Tibial nerve (tissue), 4 donors: ENCODE results near the gene AP2A1. TPM values are rescaled to one million over a fixed set of nuclear protein-coding genes. Genes with fewer than 3 reads are reported as not detected.

Experiments
- DNase-seq, 2 donors: peaks; one replicate each; pipeline ENCODE4 v3.0.0-alpha.2; 2019; ENCODE audit warnings: low spot score in 2 of 2
- H3K27ac ChIP-seq, 4 donors: fragments of 200-600 bp; sonication (generic) in 3 of 4; one replicate each; pipeline ENCODE4 v1.5.1; 2017 to 2019; ENCODE audit warnings: mild to moderate bottlenecking in 1 of 4
- H3K27me3 ChIP-seq, 2 donors: fragments of 200-600 bp; sonication (generic) in 1 of 2; one replicate each; pipeline versions ENCODE4 v1.5.1 to v1.6.0; 2017 to 2019
- H3K36me3 ChIP-seq, 3 donors: fragments of 200-600 bp; sonication (generic); one replicate each; pipeline ENCODE4 v1.5.1; 2018 to 2019
- H3K4me1 ChIP-seq, 4 donors: fragments of 200-600 bp; sonication (generic) in 3 of 4; one replicate each; pipeline ENCODE4 v1.5.1; 2017 to 2019
- H3K4me3 ChIP-seq, 4 donors: fragments of 200-600 bp; sonication (generic) in 3 of 4; one replicate each; pipeline ENCODE4 v1.5.1; 2017 to 2019; ENCODE audit warnings: mild to moderate bottlenecking in 1 of 4, moderate library complexity in 1 of 4
- H3K9me3 ChIP-seq, 4 donors: fragments of 200-600 bp; sonication (generic) in 3 of 4; one replicate each; pipeline ENCODE4 v1.5.1; 2017 to 2019
- EP300 ChIP-seq, 2 donors: sonication (generic); formaldehyde crosslinking; IDR thresholded peaks; one replicate each; pipeline ENCODE4 v1.6.1; 2017; ENCODE audit warnings: antibody characterized with exemption in 2 of 2, mild to moderate bottlenecking in 1 of 2
- POLR2A ChIP-seq, 2 donors: fragments of 450-650 bp; IDR thresholded peaks; one replicate each; pipeline ENCODE4 v1.6.1; 2017; ENCODE audit warnings: antibody characterized with exemption in 2 of 2, mild to moderate bottlenecking in 2 of 2, moderate library complexity in 2 of 2
- WGBS, 2 donors: methylation state at CpG; one replicate each; pipeline ENCODE4 v1.1.5; 2018; 5-methylcytosine and 5-hydroxymethylcytosine counted together
- total RNA-seq, 4 donors: library from RNA; depleted of rRNA; stranded (reverse); fragments of >200 nt; gene quantifications; one replicate each; pipeline ENCODE4 v1.1.0, GENCODE V29; 2016
- TF ChIP-seq, protein P1 (sequence below), 5 experiments: fragments of 200-600 bp in 3 of 5; fragments of 450-650 bp in 2 of 5; sonication (generic) in 3 of 5; IDR thresholded peaks; one replicate each; pipeline ENCODE4 v1.5.1; 2016 to 2019; ENCODE audit warnings: antibody characterized with exemption in 5 of 5, mild to moderate bottlenecking in 3 of 5, moderate library complexity in 2 of 5

The AP2A1 gene
- total RNA-seq, 4 donors from 2014 or later: 92.9 to 117 (median 104) TPM

DNA sequence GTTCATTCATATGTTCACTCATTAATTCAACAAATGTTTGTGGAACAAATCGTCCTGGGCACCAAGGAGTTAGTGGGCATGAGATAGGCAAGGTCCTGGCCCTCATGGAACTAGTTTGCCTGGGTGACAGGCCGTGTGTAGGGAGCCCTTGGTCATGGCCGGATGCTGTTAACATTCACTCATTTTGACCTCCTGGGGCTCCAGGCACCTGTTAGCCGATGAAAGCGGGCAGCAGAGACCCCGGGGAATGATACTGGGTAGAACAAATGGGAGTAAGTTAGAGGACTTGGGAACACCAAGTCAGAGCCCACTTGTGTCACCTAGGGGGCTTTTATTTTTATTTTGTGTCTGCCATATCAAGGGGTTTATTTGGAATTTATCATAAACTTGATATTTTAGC is 57.9 kb downstream of the AP2A1 start:
- Histone ChIP-seq H3K27ac (no peak overlapping the region), H3K9me3 (no peaks in the 10 kb centered on the region), H3K4me3 (no peak overlapping the region), H3K4me1 (peaks cover 0 to 7% (median 0%) of the 10 kb centered on the region in 4 donors), H3K36me3 (peaks cover 0 to 77% (median 0%) of the 10 kb centered on the region in 3 donors), H3K27me3 (no peaks in the 10 kb centered on the region)
- TF ChIP-seq, protein P1, sequence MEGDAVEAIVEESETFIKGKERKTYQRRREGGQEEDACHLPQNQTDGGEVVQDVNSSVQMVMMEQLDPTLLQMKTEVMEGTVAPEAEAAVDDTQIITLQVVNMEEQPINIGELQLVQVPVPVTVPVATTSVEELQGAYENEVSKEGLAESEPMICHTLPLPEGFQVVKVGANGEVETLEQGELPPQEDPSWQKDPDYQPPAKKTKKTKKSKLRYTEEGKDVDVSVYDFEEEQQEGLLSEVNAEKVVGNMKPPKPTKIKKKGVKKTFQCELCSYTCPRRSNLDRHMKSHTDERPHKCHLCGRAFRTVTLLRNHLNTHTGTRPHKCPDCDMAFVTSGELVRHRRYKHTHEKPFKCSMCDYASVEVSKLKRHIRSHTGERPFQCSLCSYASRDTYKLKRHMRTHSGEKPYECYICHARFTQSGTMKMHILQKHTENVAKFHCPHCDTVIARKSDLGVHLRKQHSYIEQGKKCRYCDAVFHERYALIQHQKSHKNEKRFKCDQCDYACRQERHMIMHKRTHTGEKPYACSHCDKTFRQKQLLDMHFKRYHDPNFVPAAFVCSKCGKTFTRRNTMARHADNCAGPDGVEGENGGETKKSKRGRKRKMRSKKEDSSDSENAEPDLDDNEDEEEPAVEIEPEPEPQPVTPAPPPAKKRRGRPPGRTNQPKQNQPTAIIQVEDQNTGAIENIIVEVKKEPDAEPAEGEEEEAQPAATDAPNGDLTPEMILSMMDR (IDR thresholded peaks at IDR 0.05): no peak
- TF ChIP-seq EP300 (IDR thresholded peaks at IDR 0.05) (no peak), POLR2A (IDR thresholded peaks at IDR 0.05) (no peak)
- WGBS, 2 donors: 82 to 91% methylated on average over 6 of the region's 6 CpGs
- DNase-seq: no peak

DNA sequence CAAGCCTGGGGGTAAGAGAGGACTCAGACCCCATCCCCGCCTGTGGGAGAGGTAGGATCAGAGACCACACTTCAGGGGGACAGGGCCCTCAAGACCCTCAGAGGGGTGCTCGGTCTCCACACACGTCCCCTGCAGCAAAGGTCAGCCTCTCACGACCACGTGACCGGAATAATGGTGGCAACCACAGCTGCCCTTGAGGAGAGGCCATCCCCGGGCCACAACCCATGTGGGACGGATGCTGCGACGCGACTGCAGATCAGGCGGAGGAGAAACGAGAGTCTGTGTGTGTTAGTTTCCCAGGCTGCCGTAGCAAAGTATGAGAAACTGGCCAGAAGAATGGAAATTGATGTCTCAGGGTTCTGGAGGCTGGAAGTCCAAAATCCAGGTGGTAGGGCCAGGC is 60.2 kb downstream of the AP2A1 start:
- Histone ChIP-seq H3K9me3 (no peaks in the 10 kb centered on the region), H3K4me3 (no peak overlapping the region), H3K27me3 (no peaks in the 10 kb centered on the region), H3K27ac (no peak overlapping the region), H3K4me1 (no peaks in the 10 kb centered on the region), H3K36me3 (peaks cover 0 to 88% (median 4%) of the 10 kb centered on the region in 3 donors)
- TF ChIP-seq POLR2A (IDR thresholded peaks at IDR 0.05) (no peak), EP300 (IDR thresholded peaks at IDR 0.05) (no peak)
- TF ChIP-seq, protein P1 (IDR thresholded peaks at IDR 0.05): no peak
- 82 to 88% methylated on average over 12 to 13 of the region's 14 CpGs for WGBS, 2 donors
- no peak for DNase-seq

DNA sequence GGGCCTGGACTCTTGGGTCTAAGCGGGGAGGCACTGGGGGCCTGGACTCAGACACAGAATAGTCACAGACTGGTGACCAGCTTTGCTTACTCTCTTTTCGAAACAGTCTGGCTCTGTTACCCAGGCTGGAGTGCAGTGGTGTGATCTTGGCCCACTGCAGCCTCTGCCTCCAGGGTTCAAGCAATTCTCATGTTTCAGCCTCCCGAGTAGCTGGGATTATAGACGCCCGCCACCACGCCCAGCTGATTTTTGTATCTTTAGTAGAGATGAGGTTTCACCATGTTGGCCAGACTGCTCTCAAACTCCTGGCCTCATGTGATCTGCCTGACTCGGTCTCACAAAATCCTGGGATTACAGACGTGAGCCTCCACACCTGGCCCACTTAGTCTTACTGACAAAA is 62.4 kb downstream of the AP2A1 start:
- 84 to 87% methylated on average over 6 to 8 of the region's 8 CpGs for WGBS, 2 donors
- H3K4me3 ChIP-seq: no peak overlapping the region

DNA sequence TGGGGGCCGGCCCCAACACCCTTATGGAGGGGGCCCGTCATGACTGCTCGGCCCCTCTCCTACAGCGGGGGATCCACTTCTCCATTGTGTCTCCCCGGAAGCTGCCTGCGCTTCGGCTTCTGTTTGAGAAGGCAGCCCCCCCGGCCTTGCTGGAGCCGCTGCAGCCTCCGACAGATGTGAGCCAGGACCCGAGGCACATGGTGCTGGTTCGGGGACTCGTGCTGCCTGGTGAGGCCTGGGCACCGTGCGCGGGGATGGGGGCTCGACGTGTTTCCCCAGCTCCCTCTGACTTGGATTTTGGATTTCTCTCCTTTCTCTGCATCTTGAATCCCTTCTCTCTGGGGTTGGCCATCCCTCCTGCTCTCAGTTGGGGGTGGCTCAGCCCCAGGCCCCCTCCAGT is 62.9 kb downstream of the AP2A1 start:
- no peak overlapping the region for H3K27ac ChIP-seq
- no peaks in the 10 kb centered on the region for H3K27me3 ChIP-seq
- TF ChIP-seq POLR2A (IDR thresholded peaks at IDR 0.05) (no peak), EP300 (IDR thresholded peaks at IDR 0.05) (no peak)
- TF ChIP-seq, protein P1 (IDR thresholded peaks at IDR 0.05): no peak
- no peaks in the 10 kb centered on the region for H3K9me3 ChIP-seq
- no peak for DNase-seq
- H3K36me3 ChIP-seq: peaks cover 0 to 90% (median 14%) of the 10 kb centered on the region in 3 donors
- no peak overlapping the region for H3K4me3 ChIP-seq
- WGBS, 2 donors: 95 to 96% methylated on average over 14 to 18 of the region's 18 CpGs
- H3K4me1 ChIP-seq: no peaks in the 10 kb centered on the region

More for the DNA sequence above, 62.4 kb downstream of the AP2A1 start:
- TF ChIP-seq POLR2A (IDR thresholded peaks at IDR 0.05): no peak
- no peak for TF ChIP-seq EP300 (IDR thresholded peaks at IDR 0.05)
- TF ChIP-seq, protein P1 (IDR thresholded peaks at IDR 0.05): no peak
- Histone ChIP-seq H3K27ac (no peak overlapping the region), H3K9me3 (no peaks in the 10 kb centered on the region), H3K36me3 (peaks cover 0 to 90% (median 11%) of the 10 kb centered on the region in 3 donors), H3K4me1 (no peaks in the 10 kb centered on the region), H3K27me3 (no peaks in the 10 kb centered on the region)
- no peak for DNase-seq

DNA sequence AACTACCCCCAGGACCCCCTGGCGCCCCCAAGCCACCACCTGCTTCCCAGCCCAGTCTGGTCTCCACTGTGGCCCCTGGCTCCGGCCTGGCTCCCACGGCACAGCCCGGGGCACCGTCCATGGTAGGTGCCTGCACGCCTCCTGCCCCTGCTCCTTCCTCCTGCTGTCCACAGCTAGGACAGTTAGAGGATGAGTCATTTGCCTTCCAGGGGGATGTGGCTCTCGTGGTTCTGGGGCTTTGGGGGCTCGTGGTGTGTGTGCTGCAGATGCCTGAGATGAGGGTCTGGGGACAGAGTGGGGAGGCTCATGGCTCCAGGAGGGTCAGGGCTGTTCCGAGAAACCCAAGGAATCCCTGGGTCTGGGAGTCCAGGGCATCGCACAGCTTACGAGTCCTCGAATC is 64.0 kb downstream of the AP2A1 start:
- peaks cover 0 to 99% (median 24%) of the 10 kb centered on the region in 3 donors for H3K36me3 ChIP-seq
- H3K9me3 ChIP-seq: no peaks in the 10 kb centered on the region
- no peak overlapping the region for H3K4me3 ChIP-seq
- DNase-seq: no peak
- H3K27ac ChIP-seq: no peak overlapping the region
- no peak for TF ChIP-seq EP300 (IDR thresholded peaks at IDR 0.05)
- TF ChIP-seq, protein P1 (IDR thresholded peaks at IDR 0.05): no peak
- no peak for TF ChIP-seq POLR2A (IDR thresholded peaks at IDR 0.05)
- no peaks in the 10 kb centered on the region for H3K4me1 ChIP-seq
- H3K27me3 ChIP-seq: no peaks in the 10 kb centered on the region
- 91 to 95% methylated on average over 11 to 12 of the region's 12 CpGs for WGBS, 2 donors
